TTC549 (cell line): ENCODE results near the gene AQP12B.

Source experiments
- FAIRE-seq: peaks from 2 replicates; lab custom pipeline; 2012; peaks lifted over from hg19 to GRCh38; lab: Jason Lieb, UNC

AQP12B gene

DNA sequence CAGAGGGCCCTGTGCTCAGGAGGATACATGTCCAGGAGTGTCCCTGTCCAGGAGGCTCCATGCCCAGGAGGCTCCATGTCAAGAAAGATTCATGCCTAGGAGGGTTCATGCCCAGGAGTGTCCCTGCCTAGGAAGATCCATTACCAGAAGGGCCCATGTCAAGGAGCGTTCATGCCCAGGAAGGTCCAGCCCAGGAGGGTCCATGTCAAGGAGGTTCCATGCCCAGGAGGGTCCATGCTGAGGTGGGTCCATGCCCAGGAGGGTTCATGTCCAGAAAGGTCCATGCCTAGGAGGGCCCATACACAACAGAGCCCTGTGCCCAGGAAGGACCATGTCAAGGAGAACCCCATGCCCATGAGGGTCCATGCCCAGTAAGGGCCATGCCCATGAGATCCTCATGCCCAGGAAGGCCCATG lies 50.4 kb downstream of the AQP12B start:
- no peak for FAIRE-seq

DNA sequence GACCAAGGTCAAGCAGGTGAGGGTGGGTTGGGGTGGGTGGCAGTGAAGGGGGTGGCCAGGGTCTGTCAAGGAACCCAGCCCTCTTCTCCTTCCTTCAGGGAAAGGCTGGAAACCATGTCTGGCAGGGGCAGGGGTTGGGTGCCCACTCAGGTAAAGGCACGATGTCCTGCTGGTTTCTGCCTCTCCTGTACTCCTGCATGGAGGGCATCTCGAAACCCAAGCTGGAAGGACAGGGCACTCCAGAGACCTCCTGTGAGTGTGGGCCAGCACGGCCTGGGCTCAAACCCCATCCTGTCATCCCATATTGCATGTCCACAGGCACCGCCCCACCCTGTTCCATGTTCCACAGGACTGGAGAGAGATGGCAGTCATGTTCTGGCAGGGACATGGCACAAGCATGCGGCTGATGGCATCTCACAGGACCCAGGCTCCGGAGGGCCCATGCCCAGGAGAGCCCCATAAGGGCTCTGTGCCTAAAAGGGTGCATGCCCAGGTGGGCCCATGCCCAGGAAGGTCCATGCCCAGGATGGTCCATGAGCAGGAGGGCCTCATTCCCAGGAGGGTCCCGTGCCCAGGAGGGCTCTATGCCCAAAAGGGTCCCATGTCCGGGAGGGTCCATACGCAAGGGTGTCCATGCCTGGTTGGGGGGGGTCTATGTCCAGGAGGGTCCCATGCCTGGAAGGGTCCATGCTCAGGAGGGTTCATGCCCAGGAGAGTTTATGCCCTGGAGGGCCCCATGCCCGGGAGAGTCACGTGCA lies 51.0 kb downstream of the AQP12B start:
- no peak for FAIRE-seq

DNA sequence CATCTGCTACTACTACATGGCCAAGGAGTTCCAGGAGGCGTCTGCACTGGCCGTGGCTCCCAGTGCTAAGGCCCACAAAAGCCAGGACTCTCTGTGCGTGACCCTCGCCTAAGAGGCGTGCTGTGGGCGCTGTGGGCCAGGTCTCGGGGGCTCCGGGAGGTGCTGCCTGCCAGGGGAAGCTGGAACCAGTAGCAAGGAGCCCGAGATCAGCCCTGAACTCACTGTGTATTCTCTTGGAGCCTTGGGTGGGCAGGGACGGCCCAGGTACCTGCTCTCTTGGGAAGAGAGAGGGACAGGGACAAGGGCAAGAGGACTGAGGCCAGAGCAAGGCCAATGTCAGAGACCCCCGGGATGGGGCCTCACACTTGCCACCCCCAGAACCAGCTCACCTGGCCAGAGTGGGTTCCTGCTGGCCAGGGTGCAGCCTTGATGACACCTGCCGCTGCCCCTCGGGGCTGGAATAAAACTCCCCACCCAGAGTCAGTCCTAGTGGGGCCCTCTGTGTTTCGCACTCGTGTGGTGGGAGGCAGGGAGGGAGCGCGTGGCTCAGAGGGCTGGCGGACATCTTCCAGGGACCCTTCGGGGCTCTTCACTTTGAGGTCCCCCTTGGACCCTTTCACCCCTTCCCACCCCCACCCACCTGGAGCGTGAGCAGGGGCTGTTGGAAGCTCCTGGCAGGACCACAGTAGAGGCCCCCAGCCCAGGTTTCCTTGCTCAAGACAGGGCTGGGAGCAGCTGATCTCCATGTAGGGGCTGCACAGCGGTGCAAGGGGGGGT lies 51.7 kb downstream of the AQP12B start:
- FAIRE-seq = no peak

DNA sequence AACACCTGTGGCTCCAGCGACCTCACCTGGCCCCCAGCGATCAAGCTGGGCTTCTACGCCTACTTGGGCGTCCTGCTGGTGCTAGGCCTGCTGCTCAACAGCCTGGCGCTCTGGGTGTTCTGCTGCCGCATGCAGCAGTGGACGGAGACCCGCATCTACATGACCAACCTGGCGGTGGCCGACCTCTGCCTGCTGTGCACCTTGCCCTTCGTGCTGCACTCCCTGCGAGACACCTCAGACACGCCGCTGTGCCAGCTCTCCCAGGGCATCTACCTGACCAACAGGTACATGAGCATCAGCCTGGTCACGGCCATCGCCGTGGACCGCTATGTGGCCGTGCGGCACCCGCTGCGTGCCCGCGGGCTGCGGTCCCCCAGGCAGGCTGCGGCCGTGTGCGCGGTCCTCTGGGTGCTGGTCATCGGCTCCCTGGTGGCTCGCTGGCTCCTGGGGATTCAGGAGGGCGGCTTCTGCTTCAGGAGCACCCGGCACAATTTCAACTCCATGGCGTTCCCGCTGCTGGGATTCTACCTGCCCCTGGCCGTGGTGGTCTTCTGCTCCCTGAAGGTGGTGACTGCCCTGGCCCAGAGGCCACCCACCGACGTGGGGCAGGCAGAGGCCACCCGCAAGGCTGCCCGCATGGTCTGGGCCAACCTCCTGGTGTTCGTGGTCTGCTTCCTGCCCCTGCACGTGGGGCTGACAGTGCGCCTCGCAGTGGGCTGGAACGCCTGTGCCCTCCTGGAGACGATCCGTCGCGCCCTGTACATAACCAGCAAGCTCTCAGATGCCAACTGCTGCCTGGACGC lies 52.5 kb downstream of the AQP12B start:
- FAIRE-seq = no peak

DNA sequence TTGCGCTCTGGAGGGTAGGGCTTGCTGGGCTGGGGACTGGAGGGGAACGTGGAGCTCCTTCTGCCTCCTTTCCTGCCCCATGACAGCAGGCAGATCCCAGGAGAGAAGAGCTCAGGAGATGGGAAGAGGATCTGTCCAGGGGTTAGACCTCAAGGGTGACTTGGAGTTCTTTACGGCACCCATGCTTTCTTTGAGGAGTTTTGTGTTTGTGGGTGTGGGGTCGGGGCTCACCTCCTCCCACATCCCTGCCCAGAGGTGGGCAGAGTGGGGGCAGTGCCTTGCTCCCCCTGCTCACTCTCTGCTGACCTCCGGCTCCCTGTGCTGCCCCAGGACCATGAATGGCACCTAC lies 53.1 kb downstream of the AQP12B start:
- no peak for FAIRE-seq

DNA sequence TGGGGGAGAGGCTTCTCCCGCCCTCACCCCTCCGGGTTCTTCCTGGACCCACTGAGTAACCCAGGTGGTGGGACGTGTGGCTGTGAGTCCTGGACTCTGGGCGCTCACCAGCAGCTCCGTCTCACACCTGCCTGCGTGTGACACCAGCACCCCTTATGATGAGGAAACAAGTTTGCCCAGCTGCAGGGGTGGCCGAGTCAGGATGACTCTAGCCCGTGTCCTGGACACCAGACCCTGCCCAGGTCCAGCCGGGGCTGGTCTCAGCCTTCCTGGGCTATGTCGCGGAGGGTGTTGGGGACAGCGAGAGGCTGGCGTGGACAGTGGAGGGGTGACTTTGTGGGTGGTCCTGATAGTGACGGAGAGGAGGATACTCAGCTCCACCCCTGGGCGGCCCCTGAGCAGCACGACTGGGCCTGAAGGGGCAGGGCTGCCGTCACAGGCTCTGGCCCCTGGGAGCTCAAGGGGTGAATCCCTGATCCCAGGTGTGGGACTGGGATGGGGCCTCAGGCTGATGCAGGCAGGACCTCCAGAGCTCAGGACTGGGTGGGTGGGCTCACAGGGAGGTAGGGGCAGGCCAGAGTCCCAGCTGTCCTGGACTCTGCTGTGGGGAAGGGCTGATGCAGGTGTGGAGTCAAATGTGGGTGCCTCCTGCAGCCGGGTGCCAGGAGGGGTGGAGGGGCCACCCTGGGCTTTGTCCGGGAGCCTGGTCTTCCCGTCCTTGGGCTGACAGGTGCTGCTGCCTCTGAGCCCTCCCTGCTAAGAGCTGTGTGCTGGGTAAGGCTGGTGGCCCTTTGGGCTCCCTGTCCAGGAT lies 53.7 kb downstream of the AQP12B start:
- FAIRE-seq = no peak

DNA sequence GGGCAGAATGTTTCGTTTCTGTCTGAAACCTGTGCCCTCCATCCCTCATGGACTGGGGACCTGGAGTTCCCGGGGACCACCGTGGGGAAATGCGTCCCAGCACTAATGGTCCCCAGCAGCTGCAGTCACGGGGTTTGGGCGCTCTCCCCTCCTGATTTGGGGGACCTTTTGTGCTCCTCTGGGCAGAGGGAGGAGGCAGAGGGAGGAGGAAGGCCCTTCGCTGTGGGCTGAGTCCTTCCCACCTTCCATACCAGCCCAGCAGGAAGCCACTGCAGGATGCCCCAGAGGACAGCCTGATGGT lies 54.2 kb downstream of the AQP12B start:
- no peak for FAIRE-seq

DNA sequence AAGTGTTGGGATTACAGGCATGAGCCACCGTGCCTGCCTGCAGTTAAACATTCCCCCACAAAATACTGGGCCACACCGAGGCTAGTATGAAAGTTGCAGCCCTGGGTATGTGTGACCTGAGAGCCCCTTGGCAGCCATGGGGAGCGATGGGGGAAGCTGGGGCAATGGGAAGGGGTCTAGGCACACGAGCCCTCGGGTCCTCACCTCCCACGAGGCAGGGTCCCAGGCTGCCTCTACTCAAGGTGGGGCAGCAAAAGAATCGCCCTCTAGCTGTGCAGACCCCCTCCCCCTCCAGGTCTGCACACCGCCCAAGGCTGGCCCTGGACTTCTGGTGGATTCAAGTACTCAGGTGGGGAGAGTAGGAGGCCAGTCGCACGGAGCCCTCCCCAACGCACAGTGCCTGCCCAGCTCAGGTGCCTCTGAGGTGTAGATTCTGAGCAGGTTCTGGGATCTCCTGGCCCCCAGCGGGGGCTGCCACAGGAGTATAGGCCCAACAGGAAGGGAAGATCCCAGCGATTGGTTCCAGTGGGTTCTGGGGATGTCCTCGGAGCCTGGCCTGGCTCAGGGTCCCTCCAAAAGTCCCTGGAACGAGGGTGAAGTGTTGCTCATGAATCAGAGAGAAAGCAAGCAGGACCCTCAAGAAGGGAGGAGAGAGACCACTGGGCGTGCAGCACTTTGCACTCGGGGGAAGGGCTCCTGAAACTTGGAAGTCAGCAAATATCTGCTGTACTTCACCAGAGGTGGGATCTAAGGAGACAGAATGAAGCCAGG lies 54.8 kb downstream of the AQP12B start:
- FAIRE-seq = no peak

DNA sequence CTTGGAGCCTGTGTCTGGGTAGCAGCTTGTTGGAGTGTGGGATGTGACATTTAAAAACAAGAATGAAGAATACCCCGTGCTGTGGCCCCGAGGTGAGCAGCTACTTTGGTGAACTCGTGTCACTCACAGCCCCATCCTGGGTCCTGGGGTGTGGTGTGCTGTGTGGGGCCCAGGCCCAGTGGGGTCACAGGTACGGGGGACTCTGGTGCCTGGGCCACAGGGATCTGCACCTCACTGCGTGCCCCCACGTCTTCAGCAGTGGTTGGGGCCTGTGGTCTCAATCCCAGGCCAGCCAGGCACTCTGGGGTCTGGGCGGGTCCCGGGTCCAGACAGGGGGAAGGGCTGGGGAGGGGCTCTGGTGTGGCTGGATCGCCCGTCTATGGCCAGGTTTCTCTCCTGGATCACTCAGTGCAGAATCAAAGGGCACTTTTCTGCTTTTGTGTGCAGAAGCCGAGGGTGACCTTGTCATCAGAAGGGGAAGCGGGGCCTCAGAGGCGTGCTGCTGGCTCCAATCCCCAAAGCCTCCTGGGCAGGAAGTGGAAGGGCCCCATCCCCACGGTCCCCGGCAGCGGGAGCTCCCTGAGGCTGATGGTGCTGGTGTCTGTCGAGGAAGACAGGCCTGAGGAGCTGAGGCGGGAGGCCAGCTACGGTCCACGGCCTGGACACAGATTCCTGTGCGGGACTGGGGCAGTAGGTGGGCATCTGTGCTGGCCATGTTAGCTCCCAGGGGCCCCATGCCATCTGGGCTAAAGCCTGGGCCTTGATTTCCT lies 56.0 kb downstream of the AQP12B start:
- no peak for FAIRE-seq
